ENCODE measurements around the gene WNT3A.

Gene WNT3A

GRCh38 chr1:228092342-228093049 lies 85.7 kb downstream of the WNT3A start:
- no peak for TF ChIP-seq CTCF (IDR thresholded peaks at IDR 0.05; ENCODE audit: insufficient read depth, low read length, poor library complexity, severe bottlenecking)
- Histone ChIP-seq H3K4me3 (replicated peaks; ENCODE audit: low read depth, low read length) (no peak overlapping the region), H3K36me3 (ENCODE audit: control insufficient read depth, insufficient read depth, low read length) (peaks cover 41% of the 10 kb centered on the region), H3K27me3 (replicated peaks; ENCODE audit: control insufficient read depth, insufficient read depth, low read length) (no peaks in the 10 kb centered on the region)
- no peak for DNase-seq (ENCODE audit: extremely low read depth, insufficient read length)

- DNase-seq (ENCODE audit: extremely low read depth, insufficient read length) = no peak
- TF ChIP-seq CTCF (IDR thresholded peaks at IDR 0.05; ENCODE audit: insufficient read depth, low read length, poor library complexity, severe bottlenecking) = no peak
- H3K27me3 ChIP-seq (replicated peaks; ENCODE audit: control insufficient read depth, insufficient read depth, low read length) = no peaks in the 10 kb centered on the region
- no peak overlapping the region for H3K4me3 ChIP-seq (replicated peaks; ENCODE audit: low read depth, low read length)
- H3K36me3 ChIP-seq (ENCODE audit: control insufficient read depth, insufficient read depth, low read length) = peaks cover 40% of the 10 kb centered on the region
Observed at GRCh38 chr1:228093050-228093906, 86.5 kb downstream of the WNT3A start.

- Histone ChIP-seq H3K27me3 (replicated peaks; ENCODE audit: control insufficient read depth, insufficient read depth, low read length) (no peaks in the 10 kb centered on the region), H3K36me3 (ENCODE audit: control insufficient read depth, insufficient read depth, low read length) (peaks cover 46% of the 10 kb centered on the region), H3K4me3 (replicated peaks; ENCODE audit: low read depth, low read length) (no peak overlapping the region)
- DNase-seq (ENCODE audit: extremely low read depth, insufficient read length) = no peak
- TF ChIP-seq CTCF (IDR thresholded peaks at IDR 0.05; ENCODE audit: insufficient read depth, low read length, poor library complexity, severe bottlenecking) = no peak
Observed at GRCh38 chr1:228094432-228095016, 87.7 kb downstream of the WNT3A start.

- Histone ChIP-seq H3K4me3 (replicated peaks; ENCODE audit: low read depth, low read length) (no peak overlapping the region), H3K36me3 (ENCODE audit: control insufficient read depth, insufficient read depth, low read length) (peaks cover 45% of the 10 kb centered on the region), H3K27me3 (replicated peaks; ENCODE audit: control insufficient read depth, insufficient read depth, low read length) (no peaks in the 10 kb centered on the region)
- no peak for TF ChIP-seq CTCF (IDR thresholded peaks at IDR 0.05; ENCODE audit: insufficient read depth, low read length, poor library complexity, severe bottlenecking)
- no peak for DNase-seq (ENCODE audit: extremely low read depth, insufficient read length)
Observed at GRCh38 chr1:228095161-228095560, 88.4 kb downstream of the WNT3A start.

- peaks cover 42% of the 10 kb centered on the region for H3K36me3 ChIP-seq (ENCODE audit: control insufficient read depth, insufficient read depth, low read length)
- DNase-seq (ENCODE audit: extremely low read depth, insufficient read length) = no peak
- H3K27me3 ChIP-seq (replicated peaks; ENCODE audit: control insufficient read depth, insufficient read depth, low read length) = no peaks in the 10 kb centered on the region
- TF ChIP-seq CTCF (IDR thresholded peaks at IDR 0.05; ENCODE audit: insufficient read depth, low read length, poor library complexity, severe bottlenecking) = no peak
- no peak overlapping the region for H3K4me3 ChIP-seq (replicated peaks; ENCODE audit: low read depth, low read length)
Observed at GRCh38 chr1:228095938-228096337, 89.1 kb downstream of the WNT3A start.

Data from GM06990 (cell line).